Keratinocyte (primary cell): ENCODE results near the gene FXN. TPM values are rescaled to one million over a fixed set of nuclear protein-coding genes. Genes with fewer than 3 reads are reported as not detected.

ENCODE experiments used
- DNase-seq: peaks from one replicate; pipeline ENCODE4 v3.0.0-alpha.2; 2011; ENCODE audit warnings: low read depth, missing footprints, low spot score
- FAIRE-seq: peaks from 2 replicates; lab custom pipeline; 2011; peaks lifted over from hg19 to GRCh38; lab: Jason Lieb, UNC
- H2AFZ ChIP-seq: 2 replicates; pipeline ENCODE4 v1.6.0; 2012; ENCODE audit warnings: low read length, control low read depth, inconsistent platforms; ENCODE audit not compliant: control insufficient read depth
- H3K27ac ChIP-seq: 2 replicates; pipeline ENCODE4 v1.5.1; 2011; ENCODE audit warnings: low read length; ENCODE audit not compliant: control insufficient read depth, insufficient read depth
- H3K27me3 ChIP-seq: 3 replicates; pipeline ENCODE4 v1.6.0; 2011; ENCODE audit warnings: low read length; ENCODE audit not compliant: control insufficient read depth, insufficient read depth; ENCODE audit errors: extremely low read depth
- H3K36me3 ChIP-seq, 2 experiments: 2 replicates in 1 of 2; 3 replicates in 1 of 2; pipeline ENCODE4 v1.5.1; 2011; ENCODE audit warnings: low read length in 2 of 2, mild to moderate bottlenecking in 1 of 2; ENCODE audit not compliant: control insufficient read depth in 2 of 2, insufficient read depth in 2 of 2; ENCODE audit errors: extremely low read depth in 1 of 2
- H3K4me1 ChIP-seq: 3 replicates; pipeline ENCODE4 v1.5.1; 2011; ENCODE audit warnings: low read length; ENCODE audit not compliant: control insufficient read depth, insufficient read depth; ENCODE audit errors: extremely low read depth
- H3K4me2 ChIP-seq: 3 replicates; pipeline ENCODE4 v1.6.0; 2011; ENCODE audit warnings: low read depth, low read length; ENCODE audit not compliant: control insufficient read depth, insufficient read depth; ENCODE audit errors: extremely low read depth
- H3K4me3 ChIP-seq, 3 experiments: fragments of 200-600 bp in 1 of 3; sonication (generic) in 1 of 3; 2 replicates in 2 of 3; 3 replicates in 1 of 3; pipeline ENCODE4 v1.5.1; 2011 to 2016; ENCODE audit warnings: low read length in 3 of 3, mild to moderate bottlenecking in 3 of 3, control low read depth in 2 of 3, inconsistent platforms in 1 of 3, low read depth in 1 of 3, mixed read lengths in 1 of 3, mixed run types in 1 of 3, moderate library complexity in 1 of 3; ENCODE audit not compliant: control insufficient read depth in 2 of 3, insufficient read depth in 2 of 3; ENCODE audit errors: extremely low read depth in 1 of 3
- H3K79me2 ChIP-seq: 2 replicates; pipeline ENCODE4 v1.6.0; 2012; ENCODE audit warnings: low read length; ENCODE audit not compliant: control insufficient read depth, insufficient read depth
- H3K9ac ChIP-seq: 3 replicates; pipeline ENCODE4 v1.6.0; 2011; ENCODE audit warnings: low read length; ENCODE audit not compliant: control insufficient read depth, insufficient read depth; ENCODE audit errors: extremely low read depth
- H3K9me1 ChIP-seq: 3 replicates; pipeline ENCODE4 v1.6.0; 2011; ENCODE audit warnings: low read length; ENCODE audit not compliant: control insufficient read depth, insufficient read depth; ENCODE audit errors: extremely low read depth
- H3K9me3 ChIP-seq: 2 replicates; pipeline ENCODE4 v1.5.1; 2012; ENCODE audit warnings: low read depth, low read length; ENCODE audit not compliant: control insufficient read depth
- H4K20me1 ChIP-seq: 3 replicates; pipeline ENCODE4 v1.6.0; 2011; ENCODE audit warnings: low read length; ENCODE audit not compliant: control insufficient read depth, insufficient read depth; ENCODE audit errors: extremely low read depth
- EZH2 ChIP-seq: IDR thresholded peaks from one replicate; pipeline ENCODE4 v1.6.1; 2012; ENCODE audit warnings: inconsistent platforms, mild to moderate bottlenecking, low read length, moderate library complexity
- dilution Hi-C: fragments of 300-500 bp; cut with MboI; formaldehyde crosslinking; loops from one replicate; pipeline ENCODE4 v1.7.0; 2020; ENCODE audit warnings: low sequenced_read_pairs; ENCODE audit not compliant: extremely low pct_ligation_motif_present
- polyA plus RNA-seq, 5 experiments: library from polyadenylated mRNA; depleted of rRNA in 3 of 5; stranded (reverse) in 3 of 5; stranded (forward) in 1 of 5; unstranded in 1 of 5; fragments of >200 nt; gene quantifications; 1 replicate in 1 of 5; 2 replicates in 3 of 5; 3 replicates in 1 of 5; pipeline versions ENCODE4 v1.2.1 to v1.2.3, GENCODE V29; 2011 to 2012; ENCODE audit warnings: missing spikeins in 2 of 5, low read depth in 1 of 5, low replicate concordance in 1 of 5
- TF ChIP-seq, protein P1 (sequence below), 3 experiments: IDR thresholded peaks in 1 of 3; conservative IDR thresholded peaks in 1 of 3; optimal IDR thresholded peaks in 1 of 3; 2 replicates in 2 of 3; 3 replicates in 1 of 3; pipeline versions ENCODE3 to v1.5.1; 2011; ENCODE audit warnings: low read length in 3 of 3, mild to moderate bottlenecking in 3 of 3, moderate library complexity in 2 of 3, control low read depth in 1 of 3, inconsistent platforms in 1 of 3; ENCODE audit not compliant: insufficient read depth in 2 of 3; ENCODE audit errors: extremely low read depth in 1 of 3

The FXN gene
- polyA plus RNA-seq, 1 donor (not counting 4 experiments of a cell fraction or from before 2014, with no cell fraction given) = 24.3 TPM

DNA sequence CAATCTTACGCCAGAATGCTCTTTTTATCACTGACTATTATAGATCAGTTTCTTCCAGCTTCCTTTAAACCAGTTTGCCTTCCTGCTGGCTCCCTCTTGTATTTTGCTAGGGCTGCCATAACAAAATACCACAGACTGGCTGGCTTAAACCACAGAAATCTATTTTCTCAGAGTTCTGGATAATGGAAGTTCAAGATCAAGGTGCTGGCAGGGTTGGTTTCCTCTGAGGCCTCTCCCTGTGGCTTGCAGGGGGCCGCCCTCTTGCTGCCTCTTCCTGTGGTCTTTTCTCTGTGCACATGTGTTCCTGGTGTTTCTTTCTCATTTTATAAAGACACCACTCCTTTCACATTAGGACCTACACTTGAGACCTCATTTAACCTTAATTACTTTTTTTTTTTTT lies 6.8 kb upstream of the FXN start:
- dilution Hi-C loops = no loop called here
- DNase-seq (no peak), FAIRE-seq (no peak)
- H3K9ac ChIP-seq = no peak overlapping the region
- no peak overlapping the region for H3K27ac ChIP-seq
- H3K9me3 ChIP-seq = peaks cover 2% of the 10 kb centered on the region
- no peaks in the 10 kb centered on the region for H3K79me2 ChIP-seq
- no peak overlapping the region for H2AFZ ChIP-seq
- TF ChIP-seq EZH2 = no peak
- TF ChIP-seq, protein P1, sequence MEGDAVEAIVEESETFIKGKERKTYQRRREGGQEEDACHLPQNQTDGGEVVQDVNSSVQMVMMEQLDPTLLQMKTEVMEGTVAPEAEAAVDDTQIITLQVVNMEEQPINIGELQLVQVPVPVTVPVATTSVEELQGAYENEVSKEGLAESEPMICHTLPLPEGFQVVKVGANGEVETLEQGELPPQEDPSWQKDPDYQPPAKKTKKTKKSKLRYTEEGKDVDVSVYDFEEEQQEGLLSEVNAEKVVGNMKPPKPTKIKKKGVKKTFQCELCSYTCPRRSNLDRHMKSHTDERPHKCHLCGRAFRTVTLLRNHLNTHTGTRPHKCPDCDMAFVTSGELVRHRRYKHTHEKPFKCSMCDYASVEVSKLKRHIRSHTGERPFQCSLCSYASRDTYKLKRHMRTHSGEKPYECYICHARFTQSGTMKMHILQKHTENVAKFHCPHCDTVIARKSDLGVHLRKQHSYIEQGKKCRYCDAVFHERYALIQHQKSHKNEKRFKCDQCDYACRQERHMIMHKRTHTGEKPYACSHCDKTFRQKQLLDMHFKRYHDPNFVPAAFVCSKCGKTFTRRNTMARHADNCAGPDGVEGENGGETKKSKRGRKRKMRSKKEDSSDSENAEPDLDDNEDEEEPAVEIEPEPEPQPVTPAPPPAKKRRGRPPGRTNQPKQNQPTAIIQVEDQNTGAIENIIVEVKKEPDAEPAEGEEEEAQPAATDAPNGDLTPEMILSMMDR (optimal IDR thresholded peaks at IDR 0.05 in 1 of 3, IDR thresholded peaks at IDR 0.05 in 1 of 3, conservative IDR thresholded peaks at IDR 0.05 in 1 of 3; ENCODE audit: extremely low read depth in 1 of 3, insufficient read depth in 2 of 3, low read length in 3 of 3) = no peak
- no peak overlapping the region for H3K4me3 ChIP-seq
- H3K9me1 ChIP-seq = no peaks in the 10 kb centered on the region
- H3K36me3 ChIP-seq = no peaks in the 10 kb centered on the region
- H3K27me3 ChIP-seq = no peaks in the 10 kb centered on the region
- no peaks in the 10 kb centered on the region for H4K20me1 ChIP-seq
- H3K4me1 ChIP-seq = no peaks in the 10 kb centered on the region
- H3K4me2 ChIP-seq = no peak overlapping the region

DNA sequence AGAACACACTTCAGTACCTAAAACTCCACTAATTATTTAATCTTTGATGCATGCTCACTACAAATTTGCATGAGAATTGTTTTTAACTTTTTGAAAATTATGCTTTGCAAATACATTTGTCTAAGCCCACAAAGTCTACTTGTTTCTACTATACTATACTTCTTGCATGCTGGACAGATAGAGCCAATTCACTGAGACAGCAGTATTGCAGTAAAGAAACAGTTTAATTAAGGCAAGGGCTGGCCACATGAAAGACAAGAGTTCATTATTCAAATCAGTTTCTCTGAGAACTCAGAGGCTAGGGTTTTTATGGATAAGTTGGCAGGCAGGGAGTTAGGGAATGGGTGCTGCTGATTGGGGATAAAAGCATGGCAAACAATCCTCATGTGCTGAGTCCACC lies 6.0 kb upstream of the FXN start:
- no peaks in the 10 kb centered on the region for H3K79me2 ChIP-seq
- H4K20me1 ChIP-seq = no peaks in the 10 kb centered on the region
- no peak overlapping the region for H3K4me3 ChIP-seq
- dilution Hi-C loops = no loop called here
- H3K4me2 ChIP-seq = no peak overlapping the region
- TF ChIP-seq, protein P1 (optimal IDR thresholded peaks at IDR 0.05 in 1 of 3, IDR thresholded peaks at IDR 0.05 in 1 of 3, conservative IDR thresholded peaks at IDR 0.05 in 1 of 3; ENCODE audit: extremely low read depth in 1 of 3, insufficient read depth in 2 of 3, low read length in 3 of 3) = no peak
- TF ChIP-seq EZH2 = no peak
- H3K36me3 ChIP-seq = no peaks in the 10 kb centered on the region
- peaks cover 2% of the 10 kb centered on the region for H3K9me3 ChIP-seq
- no peak overlapping the region for H3K9ac ChIP-seq
- H2AFZ ChIP-seq = no peak overlapping the region
- no peak for FAIRE-seq
- DNase-seq = no peak
- no peaks in the 10 kb centered on the region for H3K4me1 ChIP-seq
- no peaks in the 10 kb centered on the region for H3K27me3 ChIP-seq
- no peak overlapping the region for H3K27ac ChIP-seq
- no peaks in the 10 kb centered on the region for H3K9me1 ChIP-seq
